SK-N-MC (cell line): ENCODE measurements around the gene INSM1.

Experiments
- DNase-seq: peaks from one replicate; pipeline ENCODE4 v3.0.0-alpha.2; 2011; ENCODE audit warnings: low read depth, low spot score
- H3K27ac ChIP-seq: fragments of 200-600 bp; sonication (generic); 2 replicates; pipeline ENCODE4 v1.5.1; 2016; ENCODE audit warnings: mixed run types
- H3K36me3 ChIP-seq: fragments of 200-600 bp; sonication (generic); 2 replicates; pipeline ENCODE4 v1.6.1; 2017; ENCODE audit warnings: antibody characterized with exemption, low read length, mixed read lengths; ENCODE audit not compliant: insufficient read depth
- H3K4me3 ChIP-seq: fragments of 200-600 bp; sonication (generic); 2 replicates; pipeline ENCODE4 v1.5.1; 2016
- H3K9ac ChIP-seq: fragments of 200-600 bp; sonication (generic); 2 replicates; pipeline ENCODE4 v1.8.0; 2017; ENCODE audit warnings: mixed run types, mixed read lengths; ENCODE audit not compliant: insufficient read length
- H3K9me3 ChIP-seq: fragments of 200-600 bp; sonication (generic); 2 replicates; pipeline ENCODE4 v1.6.1; 2017; ENCODE audit warnings: low read depth, mild to moderate bottlenecking, antibody characterized with exemption, low read length, moderate library complexity, mixed read lengths
- EZH2 ChIP-seq: fragments of 200-600 bp; sonication (generic); IDR thresholded peaks from one replicate; pipeline ENCODE4 v1.6.1; 2017; ENCODE audit warnings: antibody characterized with exemption
- FOXP2 ChIP-seq: optimal IDR thresholded peaks from 2 replicates; pipeline ENCODE3; 2011; ENCODE audit warnings: mild to moderate bottlenecking, moderate library complexity; ENCODE audit not compliant: insufficient read depth; ENCODE audit errors: extremely low read length, control extremely low read depth
- POLR2AphosphoS5 ChIP-seq: IDR thresholded peaks from 2 replicates; pipeline ENCODE4 v1.6.1; 2012; ENCODE audit warnings: mild to moderate bottlenecking, low read depth, low read length, borderline replicate concordance

INSM1 gene

GRCh38 chr20:20364593-20365479, 3.1 kb upstream of the INSM1 start:
- TF ChIP-seq FOXP2 (no peak), POLR2AphosphoS5 (no peak), EZH2 (no peak)
- Histone ChIP-seq H3K27ac (no peak overlapping the region), H3K4me3 (peak overlapping the region; percentile 74), H3K9me3 (no peaks in the 10 kb centered on the region), H3K9ac (no peak overlapping the region), H3K36me3 (no peaks in the 10 kb centered on the region)
- no peak for DNase-seq

- no peak overlapping the region for H3K4me3 ChIP-seq
- no peak overlapping the region for H3K9ac ChIP-seq
- H3K36me3 ChIP-seq = no peaks in the 10 kb centered on the region
- no peak for DNase-seq
- TF ChIP-seq POLR2AphosphoS5 (no peak), EZH2 (no peak), FOXP2 (no peak)
- H3K27ac ChIP-seq = no peak overlapping the region
- no peaks in the 10 kb centered on the region for H3K9me3 ChIP-seq
Measured at GRCh38 chr20:20365480-20366161, 2.3 kb upstream of the INSM1 start.

- Histone ChIP-seq H3K27ac (no peak overlapping the region), H3K4me3 (no peak overlapping the region), H3K36me3 (no peaks in the 10 kb centered on the region), H3K9me3 (no peaks in the 10 kb centered on the region), H3K9ac (no peak overlapping the region)
- DNase-seq = no peak
- TF ChIP-seq EZH2 (no peak), POLR2AphosphoS5 (no peak), FOXP2 (no peak)
Measured at GRCh38 chr20:20366551-20366875, 1.4 kb upstream of the INSM1 start.

- Histone ChIP-seq H3K9ac (no peak overlapping the region), H3K36me3 (no peaks in the 10 kb centered on the region), H3K27ac (no peak overlapping the region), H3K9me3 (no peaks in the 10 kb centered on the region), H3K4me3 (peak overlapping the region; percentile 81)
- no peak for TF ChIP-seq POLR2AphosphoS5
- TF ChIP-seq EZH2 = no peak
- no peak for TF ChIP-seq FOXP2
- DNase-seq = no peak
Measured at GRCh38 chr20:20366876-20367574, 879 bp upstream of the INSM1 start.

GRCh38 chr20:20368418-20369249, 730 bp downstream of the INSM1 start:
- Histone ChIP-seq H3K27ac (no peak overlapping the region), H3K4me3 (peak overlapping the region; percentile 81), H3K9ac (no peak overlapping the region), H3K9me3 (no peaks in the 10 kb centered on the region), H3K36me3 (no peaks in the 10 kb centered on the region)
- no peak for TF ChIP-seq POLR2AphosphoS5
- DNase-seq = no peak

- H3K9me3 ChIP-seq = no peaks in the 10 kb centered on the region
- no peak for TF ChIP-seq EZH2
- peak overlapping the region; percentile 81 for H3K4me3 ChIP-seq
- H3K36me3 ChIP-seq = no peaks in the 10 kb centered on the region
- no peak for DNase-seq
- no peak overlapping the region for H3K27ac ChIP-seq
- no peak overlapping the region for H3K9ac ChIP-seq
Measured at GRCh38 chr20:20369250-20370093, 1.6 kb downstream of the INSM1 start.

GRCh38 chr20:20370094-20370575, 2.2 kb downstream of the INSM1 start:
- Histone ChIP-seq H3K4me3 (peak overlapping the region; percentile 81), H3K36me3 (no peaks in the 10 kb centered on the region), H3K9ac (no peak overlapping the region), H3K9me3 (no peaks in the 10 kb centered on the region), H3K27ac (no peak overlapping the region)
- no peak for TF ChIP-seq FOXP2
- TF ChIP-seq POLR2AphosphoS5 = no peak
- no peak for TF ChIP-seq EZH2
- no peak for DNase-seq
